CD14-positive monocyte (primary cell): ENCODE data around the gene PPP2CA. TPM values are rescaled to one million over a fixed set of nuclear protein-coding genes. Genes with fewer than 3 reads are reported as not detected.
A peak's percentile ranks its signal among the peaks of the same experiment; 100 is the strongest.

Experiments
- DNase-seq, 3 donors: peaks; one replicate each; pipeline ENCODE4 v3.0.0-alpha.2; 2011 to 2022
- H2AFZ ChIP-seq: 2 replicates; pipeline ENCODE4 v1.6.0; 2012; ENCODE audit warnings: mild to moderate bottlenecking, low read depth, low read length, inconsistent platforms; ENCODE audit not compliant: insufficient read depth, poor library complexity, severe bottlenecking
- H3K27ac ChIP-seq, 2 donors: 1 replicate in 1 of 2; 2 replicates in 1 of 2; pipeline ENCODE4 v1.5.1; 2012 to 2013; ENCODE audit warnings: low read length in 2 of 2, control low read depth in 1 of 2, inconsistent platforms in 1 of 2, low read depth in 1 of 2, mild to moderate bottlenecking in 1 of 2
- H3K27me3 ChIP-seq, 2 donors: one replicate each; pipeline versions ENCODE4 v1.6.0 to v1.6.1; 2011 to 2013; ENCODE audit warnings: low read length in 2 of 2; ENCODE audit not compliant: control insufficient read depth in 2 of 2, insufficient read depth in 2 of 2
- H3K36me3 ChIP-seq, 2 donors: replicated peaks in 1 of 2; 1 replicate in 1 of 2; 2 replicates in 1 of 2; pipeline versions ENCODE4 v1.5.1 to v1.6.1; 2012 to 2013; ENCODE audit warnings: low read length in 2 of 2, control low read depth in 1 of 2, inconsistent platforms in 1 of 2, mild to moderate bottlenecking in 1 of 2; ENCODE audit not compliant: insufficient read depth in 2 of 2, control insufficient read depth in 1 of 2
- H3K4me1 ChIP-seq, 2 donors: 1 replicate in 1 of 2; 2 replicates in 1 of 2; pipeline versions ENCODE4 v1.5.1 to v1.6.1; 2012 to 2013; ENCODE audit warnings: low read length in 2 of 2, control low read depth in 1 of 2, inconsistent platforms in 1 of 2, mild to moderate bottlenecking in 1 of 2, moderate library complexity in 1 of 2; ENCODE audit not compliant: insufficient read depth in 2 of 2, control insufficient read depth in 1 of 2
- H3K4me2 ChIP-seq: replicated peaks from 2 replicates; pipeline ENCODE3; 2012; ENCODE audit warnings: low read length, moderate library complexity, mild to moderate bottlenecking; ENCODE audit not compliant: poor library complexity, severe bottlenecking; ENCODE audit errors: extremely low read depth
- H3K4me3 ChIP-seq, 3 experiments: fragments of 200-600 bp in 1 of 3; sonication (generic) in 1 of 3; replicated peaks in 1 of 3; 1 replicate in 2 of 3; 2 replicates in 1 of 3; pipeline ENCODE4 v1.5.1; 2011 to 2013; ENCODE audit warnings: low read length in 3 of 3, mild to moderate bottlenecking in 3 of 3, control low read depth in 2 of 3, low read depth in 2 of 3, inconsistent platforms in 1 of 3, moderate library complexity in 1 of 3
- H3K79me2 ChIP-seq: 2 replicates; pipeline ENCODE4 v1.6.0; 2012; ENCODE audit warnings: mild to moderate bottlenecking, control low read depth, inconsistent platforms, low read length, moderate library complexity; ENCODE audit not compliant: insufficient read depth
- H3K9ac ChIP-seq: 2 replicates; pipeline ENCODE4 v1.6.0; 2017; ENCODE audit warnings: low read length, mild to moderate bottlenecking; ENCODE audit not compliant: insufficient read depth, poor library complexity, severe bottlenecking
- H3K9me3 ChIP-seq, 2 donors: replicated peaks in 1 of 2; 1 replicate in 1 of 2; 2 replicates in 1 of 2; pipeline versions ENCODE4 v1.5.1 to v1.6.1; 2012 to 2013; ENCODE audit warnings: low read length in 2 of 2, control low read depth in 1 of 2; ENCODE audit not compliant: control insufficient read depth in 1 of 2, insufficient read depth in 1 of 2
- H4K20me1 ChIP-seq: 2 replicates; pipeline ENCODE4 v1.6.0; 2012; ENCODE audit warnings: mild to moderate bottlenecking, low read length, control low read depth, moderate library complexity; ENCODE audit not compliant: insufficient read depth
- H3K27ac Mint-ChIP-seq, 7 donors: one replicate each; pipeline ENCODE4 v1.8.0; 2020; ENCODE audit warnings: mild to moderate bottlenecking in 7 of 7, mixed read lengths in 7 of 7, moderate library complexity in 6 of 7, inconsistent platforms in 2 of 7
- H3K27me3 Mint-ChIP-seq, 3 donors: one replicate each; pipeline ENCODE4 v1.8.0; 2021 to 2022; ENCODE audit warnings: low read depth in 3 of 3, mild to moderate bottlenecking in 3 of 3, mixed read lengths in 3 of 3, moderate library complexity in 3 of 3, inconsistent platforms in 1 of 3
- H3K36me3 Mint-ChIP-seq, 2 donors: one replicate each; pipeline ENCODE4 v1.8.0; 2020; ENCODE audit warnings: mixed read lengths in 2 of 2, inconsistent platforms in 1 of 2, mild to moderate bottlenecking in 1 of 2
- H3K4me1 Mint-ChIP-seq: one replicate; pipeline ENCODE4 v1.8.0; 2020; ENCODE audit warnings: mild to moderate bottlenecking, mixed read lengths
- H3K4me3 Mint-ChIP-seq, 2 donors: one replicate each; pipeline ENCODE4 v1.8.0; 2020; ENCODE audit warnings: mild to moderate bottlenecking in 2 of 2, mixed read lengths in 2 of 2, moderate library complexity in 1 of 2
- H3K9me3 Mint-ChIP-seq, 7 donors: one replicate each; pipeline ENCODE4 v1.8.0; 2020 to 2022; ENCODE audit warnings: mixed read lengths in 7 of 7, mild to moderate bottlenecking in 6 of 7, moderate library complexity in 6 of 7, inconsistent platforms in 2 of 7
- CTCF ChIP-seq: fragments of 200-600 bp; IDR thresholded peaks from one replicate; pipeline ENCODE4 v1.8.0; 2022; ENCODE audit warnings: antibody characterized with exemption, mild to moderate bottlenecking
- WGBS: methylation state at CpG from one replicate; pipeline ENCODE4 v1.1.5; 2013; ENCODE audit warnings: missing lambda C conversion rate; ENCODE audit not compliant: insufficient coverage; 5-methylcytosine and 5-hydroxymethylcytosine counted together
- intact Hi-C, 2 donors: fragments of 100-400 bp; cut with micrococcal nuclease; formaldehyde crosslinking; loops; one replicate each; pipeline versions ENCODE4 v1.15.0 to v1.15.1; 2023
- polyA plus RNA-seq, 3 donors: library from polyadenylated mRNA; depleted of rRNA in 1 of 3; unstranded in 2 of 3; stranded (reverse) in 1 of 3; fragments of 300-500 nt in 2 of 3; fragments of >200 nt in 1 of 3; fragmentation: Illumina TruSeq in 2 of 3; gene quantifications; 1 replicate in 2 of 3; 2 replicates in 1 of 3; pipeline ENCODE4 v1.2.3, GENCODE V29; 2012 to 2021

The PPP2CA gene
- polyA plus RNA-seq, 3 donors, result 82.5 to 245 (median 225) TPM

- no peak for TF ChIP-seq CTCF
- Mint-ChIP-seq H3K36me3 (peaks cover 33 to 38% of the 10 kb centered on the region in 2 donors), H3K27ac (peak overlapping the region in 1 of 7 donors; percentile 97), H3K9me3 (no peaks in the 10 kb centered on the region), H3K4me1 (peaks cover 24% of the 10 kb centered on the region), H3K27me3 (peaks cover 0 to 2% (median 0%) of the 10 kb centered on the region in 3 donors), H3K4me3 (peak overlapping the region; percentile 98)
- intact Hi-C loops, result loop anchor here in 1 of 2 donors (5.0 kb wide), 1 partner anchor 47 kb away; no protein-coding TSS in a partner anchor
- H3K79me2 ChIP-seq, result peaks cover 61% of the 10 kb centered on the region
- WGBS, result 100% methylated on average over 2 of the region's 10 CpGs
- no peaks in the 10 kb centered on the region for H3K27me3 ChIP-seq
- peak overlapping the region; percentile 75 to 96 (median 94) for H3K4me3 ChIP-seq
- H3K4me2 ChIP-seq, result peak overlapping the region; percentile 79
- peak overlapping the region; percentile 99 for H3K9ac ChIP-seq
- H2AFZ ChIP-seq, result no peak overlapping the region
- H3K9me3 ChIP-seq, result no peaks in the 10 kb centered on the region
- peaks cover 11 to 26% of the 10 kb centered on the region in 2 donors for H3K4me1 ChIP-seq
- peak overlapping the region in 1 of 2 donors; percentile 97 for H3K27ac ChIP-seq
- peaks cover 63% of the 10 kb centered on the region for H4K20me1 ChIP-seq
- DNase-seq, result peak in 1 of 3 donors; percentile 8
- peaks cover 29 to 37% of the 10 kb centered on the region in 2 donors for H3K36me3 ChIP-seq
These were observed 50.7 kb downstream of the PPP2CA start for GRCh38 chr5:134174841-134175839.

- no peak overlapping the region for H3K9ac ChIP-seq
- H3K4me2 ChIP-seq, result no peak overlapping the region
- no peaks in the 10 kb centered on the region for H3K27me3 Mint-ChIP-seq
- no peak for TF ChIP-seq CTCF
- H2AFZ ChIP-seq, result no peak overlapping the region
- peaks cover 71% of the 10 kb centered on the region for H3K79me2 ChIP-seq
- peaks cover 19% of the 10 kb centered on the region for H3K4me1 Mint-ChIP-seq
- H4K20me1 ChIP-seq, result peaks cover 90% of the 10 kb centered on the region
- no peak overlapping the region for H3K4me3 ChIP-seq
- intact Hi-C loops, result no loop called here
- H3K27ac Mint-ChIP-seq, result no peak overlapping the region
- no peak overlapping the region for H3K4me3 Mint-ChIP-seq
- no peaks in the 10 kb centered on the region for H3K9me3 ChIP-seq
- 97% methylated on average over 4 of the region's 4 CpGs for WGBS
- H3K9me3 Mint-ChIP-seq, result no peaks in the 10 kb centered on the region
- peaks cover 6 to 19% of the 10 kb centered on the region in 2 donors for H3K4me1 ChIP-seq
- H3K27me3 ChIP-seq, result no peaks in the 10 kb centered on the region
- peaks cover 51 to 66% of the 10 kb centered on the region in 2 donors for H3K36me3 ChIP-seq
- no peak overlapping the region for H3K27ac ChIP-seq
- no peak for DNase-seq
- peaks cover 56 to 61% of the 10 kb centered on the region in 2 donors for H3K36me3 Mint-ChIP-seq
These were observed 53.9 kb downstream of the PPP2CA start for GRCh38 chr5:134171972-134172371.
